OCI-LY3 (cell line): ENCODE results near the gene GPR135.

Experiments
- H2AFZ ChIP-seq: fragments of 200-600, 300-600 bp; shearing (Covaris generic); 2 replicates; pipeline ENCODE4 v1.6.0; 2014; ENCODE audit warnings: antibody characterized with exemption, low read depth, low read length
- H3K27ac ChIP-seq: fragments of 200-600, 300-600 bp; sonication (generic); 2 replicates; pipeline ENCODE4 v1.5.1; 2014; ENCODE audit warnings: mild to moderate bottlenecking, low read length, moderate library complexity, mixed read lengths
- H3K27me3 ChIP-seq: fragments of 200-600, 300-600 bp; sonication (generic); 2 replicates; pipeline ENCODE4 v1.6.1; 2014; ENCODE audit warnings: low read depth, low read length, mixed read lengths
- H3K36me3 ChIP-seq: fragments of 200-600, 300-600 bp; sonication (generic); replicated peaks from 2 replicates; pipeline ENCODE3; 2014; ENCODE audit warnings: low read depth, low read length, mixed read lengths
- H3K4me1 ChIP-seq: fragments of 300-600, 200-600 bp; sonication (generic); 2 replicates; pipeline ENCODE4 v1.6.1; 2014; ENCODE audit warnings: low read length, mixed read lengths
- H3K4me2 ChIP-seq: fragments of 200-600, 300-600 bp; sonication (generic); 2 replicates; pipeline ENCODE4 v1.6.1; 2014; ENCODE audit warnings: low read length, mixed read lengths
- H3K4me3 ChIP-seq: fragments of 300-600, 200-600 bp; sonication (generic); 2 replicates; pipeline ENCODE4 v1.5.1; 2014; ENCODE audit warnings: antibody characterized with exemption, mild to moderate bottlenecking, low read length, moderate library complexity
- H3K79me2 ChIP-seq: fragments of 300-600, 200-600 bp; shearing (Covaris generic); 2 replicates; pipeline ENCODE4 v1.6.1; 2014; ENCODE audit warnings: mild to moderate bottlenecking, low read length, mixed read lengths
- H3K9ac ChIP-seq: fragments of 300-600, 200-600 bp; shearing (Covaris generic); 2 replicates; pipeline ENCODE4 v1.6.0; 2014; ENCODE audit warnings: mild to moderate bottlenecking, low read length, moderate library complexity
- H3K9me3 ChIP-seq: fragments of 200-600, 300-600 bp; shearing (Covaris generic); 2 replicates; pipeline ENCODE4 v1.6.1; 2014; ENCODE audit warnings: low read length, mixed read lengths; ENCODE audit not compliant: insufficient read depth
- H4K20me1 ChIP-seq: fragments of 200-600, 300-600 bp; sonication (generic); 2 replicates; pipeline ENCODE4 v1.6.1; 2016; ENCODE audit warnings: low read length, mixed read lengths; ENCODE audit not compliant: insufficient read depth
- CTCF ChIP-seq: fragments of 200-600, 300-600 bp; sonication (generic); IDR thresholded peaks from 2 replicates; pipeline ENCODE4 v1.5.1; 2014; ENCODE audit warnings: antibody characterized with exemption, low read length, low read depth
- EZH2phosphoT487 ChIP-seq: fragments of 200-600 bp; shearing (Covaris generic); IDR thresholded peaks from 2 replicates; pipeline ENCODE4 v1.6.1; 2018; ENCODE audit warnings: antibody characterized with exemption, mixed run types, low read depth

GPR135 gene

GRCh38 chr14:59424341-59425071 lies 40.7 kb downstream of the GPR135 start:
- no peaks in the 10 kb centered on the region for H3K79me2 ChIP-seq
- no peak overlapping the region for H2AFZ ChIP-seq
- no peaks in the 10 kb centered on the region for H3K36me3 ChIP-seq
- no peak overlapping the region for H3K4me2 ChIP-seq
- H4K20me1 ChIP-seq = no peaks in the 10 kb centered on the region
- H3K27me3 ChIP-seq = no peaks in the 10 kb centered on the region
- TF ChIP-seq EZH2phosphoT487 (no peak), CTCF (no peak)
- no peak overlapping the region for H3K4me3 ChIP-seq
- no peak overlapping the region for H3K9ac ChIP-seq
- peaks cover 22% of the 10 kb centered on the region for H3K4me1 ChIP-seq
- H3K9me3 ChIP-seq = no peaks in the 10 kb centered on the region
- H3K27ac ChIP-seq = no peak overlapping the region

GRCh38 chr14:59422069-59422881 lies 42.9 kb downstream of the GPR135 start:
- H3K4me1 ChIP-seq = peaks cover 22% of the 10 kb centered on the region
- no peaks in the 10 kb centered on the region for H3K27me3 ChIP-seq
- H3K27ac ChIP-seq = no peak overlapping the region
- no peaks in the 10 kb centered on the region for H3K36me3 ChIP-seq
- H3K4me3 ChIP-seq = peak overlapping the region; percentile 45
- H3K9me3 ChIP-seq = no peaks in the 10 kb centered on the region
- H3K9ac ChIP-seq = no peak overlapping the region
- TF ChIP-seq EZH2phosphoT487 (no peak), CTCF (peak; percentile 66)
- H2AFZ ChIP-seq = no peak overlapping the region
- H3K4me2 ChIP-seq = peak overlapping the region; percentile 77
- H4K20me1 ChIP-seq = no peaks in the 10 kb centered on the region
- no peaks in the 10 kb centered on the region for H3K79me2 ChIP-seq

GRCh38 chr14:59419303-59419702 lies 45.9 kb downstream of the GPR135 start:
- Histone ChIP-seq H3K4me3 (no peak overlapping the region), H3K4me2 (no peak overlapping the region)
- TF ChIP-seq EZH2phosphoT487 = no peak
- no peak for TF ChIP-seq CTCF

GRCh38 chr14:59417311-59417710 lies 47.9 kb downstream of the GPR135 start:
- Histone ChIP-seq H3K27me3 (no peaks in the 10 kb centered on the region), H3K9ac (no peak overlapping the region)

More at GRCh38 chr14:59419303-59419702, 45.9 kb downstream of the GPR135 start:
- Histone ChIP-seq H3K4me1 (peaks cover 19% of the 10 kb centered on the region), H2AFZ (no peak overlapping the region), H3K27ac (no peak overlapping the region), H3K27me3 (no peaks in the 10 kb centered on the region), H3K9ac (no peak overlapping the region), H3K9me3 (no peaks in the 10 kb centered on the region), H3K79me2 (no peaks in the 10 kb centered on the region), H3K36me3 (no peaks in the 10 kb centered on the region), H4K20me1 (no peaks in the 10 kb centered on the region)

More at GRCh38 chr14:59417311-59417710, 47.9 kb downstream of the GPR135 start:
- Histone ChIP-seq H3K4me1 (peaks cover 13% of the 10 kb centered on the region), H4K20me1 (no peaks in the 10 kb centered on the region), H2AFZ (no peak overlapping the region), H3K79me2 (no peaks in the 10 kb centered on the region), H3K36me3 (no peaks in the 10 kb centered on the region), H3K4me2 (no peak overlapping the region), H3K4me3 (no peak overlapping the region), H3K9me3 (no peaks in the 10 kb centered on the region), H3K27ac (no peak overlapping the region)
- no peak for TF ChIP-seq EZH2phosphoT487
- TF ChIP-seq CTCF = no peak
